ENCODE results near the gene RNASE13.

Gene RNASE13

DNA sequence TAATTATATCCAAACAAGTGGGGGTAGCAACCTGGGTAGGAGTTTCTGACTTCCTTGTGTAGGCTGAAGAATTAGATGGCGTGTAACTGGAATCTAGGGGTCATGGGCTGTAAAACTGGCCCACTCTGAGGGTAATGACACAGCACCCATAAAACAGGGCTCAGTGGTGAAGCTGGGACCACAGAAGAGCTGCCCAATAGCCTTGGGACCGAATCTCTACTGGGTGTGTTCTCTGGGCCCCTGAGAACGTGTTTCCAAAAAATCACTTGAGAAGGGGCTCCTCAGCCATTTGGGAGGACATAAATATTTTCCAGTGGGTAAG, 26.7 kb upstream of the RNASE13 start:
- TF ChIP-seq, protein P1, sequence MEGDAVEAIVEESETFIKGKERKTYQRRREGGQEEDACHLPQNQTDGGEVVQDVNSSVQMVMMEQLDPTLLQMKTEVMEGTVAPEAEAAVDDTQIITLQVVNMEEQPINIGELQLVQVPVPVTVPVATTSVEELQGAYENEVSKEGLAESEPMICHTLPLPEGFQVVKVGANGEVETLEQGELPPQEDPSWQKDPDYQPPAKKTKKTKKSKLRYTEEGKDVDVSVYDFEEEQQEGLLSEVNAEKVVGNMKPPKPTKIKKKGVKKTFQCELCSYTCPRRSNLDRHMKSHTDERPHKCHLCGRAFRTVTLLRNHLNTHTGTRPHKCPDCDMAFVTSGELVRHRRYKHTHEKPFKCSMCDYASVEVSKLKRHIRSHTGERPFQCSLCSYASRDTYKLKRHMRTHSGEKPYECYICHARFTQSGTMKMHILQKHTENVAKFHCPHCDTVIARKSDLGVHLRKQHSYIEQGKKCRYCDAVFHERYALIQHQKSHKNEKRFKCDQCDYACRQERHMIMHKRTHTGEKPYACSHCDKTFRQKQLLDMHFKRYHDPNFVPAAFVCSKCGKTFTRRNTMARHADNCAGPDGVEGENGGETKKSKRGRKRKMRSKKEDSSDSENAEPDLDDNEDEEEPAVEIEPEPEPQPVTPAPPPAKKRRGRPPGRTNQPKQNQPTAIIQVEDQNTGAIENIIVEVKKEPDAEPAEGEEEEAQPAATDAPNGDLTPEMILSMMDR (IDR thresholded peaks at IDR 0.05; ENCODE audit: low read depth, low read length): no peak
- no peak for DNase-seq (ENCODE audit: extremely low read depth, low read depth)

DNA sequence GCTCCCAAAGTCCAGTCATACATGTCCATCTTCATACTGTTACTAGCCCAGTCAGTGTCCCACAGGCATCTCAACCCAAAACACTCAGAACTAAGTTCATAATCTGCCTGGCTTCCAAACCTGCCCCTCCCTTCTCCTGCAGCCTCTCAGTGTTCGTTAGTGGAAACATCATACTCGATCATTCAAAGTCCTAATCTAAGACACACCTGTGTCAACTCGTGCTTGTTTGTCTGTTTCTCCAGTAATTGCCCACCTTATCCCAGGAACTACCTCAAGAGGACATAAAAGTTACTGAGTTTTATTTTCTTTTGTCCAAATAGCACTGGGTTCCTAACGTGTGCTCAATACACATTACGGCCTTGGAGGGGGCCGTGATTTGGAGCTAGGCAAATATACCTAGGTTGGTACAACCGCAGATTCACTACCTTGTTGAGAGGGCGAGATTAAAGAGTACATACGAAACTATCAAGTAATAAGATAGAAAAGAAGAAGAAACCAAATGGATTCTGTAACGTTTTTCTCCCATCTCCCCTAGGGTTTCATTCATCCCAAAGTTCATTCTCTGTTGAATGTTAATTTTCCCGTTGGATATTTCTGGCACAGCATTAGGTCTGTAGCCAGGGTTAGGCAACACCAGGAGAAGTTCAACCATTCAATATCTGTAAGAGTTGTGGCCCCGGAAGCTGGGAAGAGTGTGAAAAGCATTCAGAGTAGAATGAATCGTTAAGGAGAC, 26.2 kb upstream of the RNASE13 start:
- TF ChIP-seq, protein P1 (IDR thresholded peaks at IDR 0.05; ENCODE audit: low read depth, low read length): no peak
- no peak for DNase-seq (ENCODE audit: extremely low read depth, low read depth)

DNA sequence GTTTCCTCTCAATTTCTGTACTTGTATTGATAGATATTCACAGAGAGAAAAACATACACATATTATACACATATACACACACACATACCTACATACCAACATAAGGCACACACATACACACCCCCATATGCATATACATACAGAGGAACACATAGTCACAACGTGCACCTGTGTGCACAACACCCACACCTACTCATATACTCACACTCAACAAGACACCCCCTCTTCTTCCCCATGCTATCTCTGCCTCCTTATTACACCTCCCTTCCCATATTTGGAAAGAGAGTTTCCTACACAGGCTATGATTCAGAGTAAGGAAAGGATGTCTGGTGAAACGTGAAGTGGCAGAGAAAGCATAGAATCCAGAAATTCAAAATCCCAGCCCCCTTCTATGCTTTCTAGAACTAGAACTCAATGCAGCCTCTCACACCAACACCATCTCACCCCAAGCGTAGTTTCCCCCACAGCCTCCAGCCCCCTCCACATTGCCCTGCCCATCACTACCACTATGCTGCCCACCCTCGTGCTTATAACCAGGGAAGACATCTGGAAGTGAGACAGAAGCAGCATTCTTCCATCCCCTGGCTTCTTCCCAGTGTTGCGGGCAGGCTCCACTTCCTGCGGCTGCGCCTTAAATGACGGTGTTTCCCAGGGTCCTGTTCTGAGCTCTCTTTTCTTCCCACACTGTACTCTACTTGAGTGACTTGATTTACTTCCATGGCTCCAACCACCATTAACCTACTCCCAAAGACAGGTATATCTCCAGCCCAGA, 25.4 kb upstream of the RNASE13 start:
- no peak for DNase-seq (ENCODE audit: extremely low read depth, low read depth)
- TF ChIP-seq, protein P1 (IDR thresholded peaks at IDR 0.05; ENCODE audit: low read depth, low read length): no peak

DNA sequence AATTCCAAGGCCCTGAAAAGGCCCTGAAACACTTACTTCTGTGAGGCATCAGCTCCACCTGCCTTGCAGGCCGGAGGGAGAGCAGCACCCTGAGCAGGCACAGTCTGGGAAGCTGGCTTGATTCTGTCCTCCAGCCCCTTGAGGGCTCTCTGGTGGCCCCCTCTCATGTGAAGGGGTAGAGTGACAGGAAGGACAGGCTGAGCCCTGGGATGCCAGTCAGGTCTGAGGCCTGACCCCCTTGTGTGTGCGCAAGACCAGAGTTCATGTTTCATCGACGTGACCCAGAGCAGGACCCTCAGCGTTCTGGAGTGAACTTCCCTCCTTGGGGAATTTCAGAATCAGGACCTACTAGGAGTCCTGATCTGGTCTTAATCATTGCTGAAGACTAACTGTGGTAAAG, 24.3 kb upstream of the RNASE13 start:
- no peak for DNase-seq (ENCODE audit: extremely low read depth, low read depth)
- TF ChIP-seq, protein P1 (IDR thresholded peaks at IDR 0.05; ENCODE audit: low read depth, low read length): no peak

DNA sequence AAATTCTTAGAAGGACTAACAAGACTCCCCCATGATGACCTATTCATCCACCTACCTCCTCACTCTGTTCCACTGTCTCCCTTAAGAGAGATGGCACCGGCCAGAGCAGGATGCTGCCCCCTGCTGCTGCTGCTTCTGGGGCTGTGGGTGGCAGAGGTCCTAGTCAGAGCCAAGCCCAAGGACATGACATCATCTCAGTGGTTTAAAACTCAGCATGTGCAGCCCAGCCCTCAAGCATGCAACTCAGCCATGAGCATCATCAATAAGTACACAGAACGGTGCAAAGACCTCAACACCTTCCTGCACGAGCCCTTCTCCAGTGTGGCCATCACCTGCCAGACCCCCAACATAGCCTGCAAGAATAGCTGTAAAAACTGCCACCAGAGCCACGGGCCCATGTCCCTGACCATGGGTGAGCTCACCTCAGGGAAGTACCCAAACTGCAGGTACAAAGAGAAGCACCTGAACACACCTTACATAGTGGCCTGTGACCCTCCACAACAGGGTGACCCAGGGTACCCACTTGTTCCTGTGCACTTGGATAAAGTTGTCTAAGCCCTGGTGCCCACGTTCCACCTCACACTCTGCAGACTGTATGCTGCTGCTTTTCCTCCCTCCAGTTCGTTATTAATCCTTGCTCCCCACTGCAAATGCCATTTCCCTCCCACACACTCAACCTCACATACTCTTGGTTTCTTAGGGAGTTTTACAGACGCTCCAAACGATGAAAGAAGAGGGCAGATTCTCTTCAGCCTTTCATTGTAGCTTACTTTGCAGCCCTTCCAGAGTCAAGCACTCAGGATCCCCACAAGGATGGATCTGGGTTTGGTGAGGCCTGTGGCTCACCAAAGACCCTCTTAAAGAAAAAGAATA, 23.4 kb upstream of the RNASE13 start, which contains the start of gene RNASE8:
Gene RNASE8, plus strand, starts transcription at position 20 of the 873 bp plus-strand sequence. Its CDS starts 71 bp downstream, at position 91.
- TF ChIP-seq, protein P1 (IDR thresholded peaks at IDR 0.05; ENCODE audit: low read depth, low read length): peak; percentile 8
- DNase-seq (ENCODE audit: extremely low read depth, low read depth): no peak

DNA sequence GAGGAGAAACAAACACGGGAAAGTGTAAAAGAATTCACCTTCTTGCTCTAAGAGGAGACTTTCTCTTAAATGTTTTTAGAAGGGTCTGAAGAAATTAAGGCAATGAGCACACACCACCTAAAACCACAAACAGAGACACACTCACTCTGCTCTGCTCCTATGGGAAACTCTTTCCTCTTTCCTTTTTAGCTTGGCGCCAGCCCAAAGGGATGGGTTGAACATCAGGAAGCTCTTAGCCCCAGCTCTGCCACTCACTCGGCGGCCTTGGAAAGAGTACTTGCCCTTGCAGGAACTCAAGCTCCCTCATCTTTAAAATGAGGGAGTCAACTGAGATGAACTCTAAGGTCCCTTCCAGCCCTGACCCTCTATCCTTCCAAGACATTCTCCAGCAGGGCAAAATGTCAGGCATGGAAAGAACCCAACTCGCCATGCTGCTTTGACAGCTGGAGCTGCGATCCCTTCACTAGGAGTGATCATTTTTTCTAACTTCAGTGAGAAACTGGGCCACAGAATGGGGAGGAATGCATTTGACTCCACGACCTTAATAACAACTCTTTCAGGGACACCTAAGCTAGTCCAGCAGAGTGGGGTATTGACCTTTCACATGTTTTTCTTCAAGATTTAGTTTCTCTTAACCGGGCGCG, 22.0 kb upstream of the RNASE13 start:
- TF ChIP-seq, protein P1 (IDR thresholded peaks at IDR 0.05; ENCODE audit: low read depth, low read length): no peak

More for the DNA sequence above, 22.0 kb upstream of the RNASE13 start:
- DNase-seq (ENCODE audit: extremely low read depth, low read depth): no peak
